ENCODE results near the gene KRTAP10-11. TPM values are rescaled to one million over a fixed set of nuclear protein-coding genes. Genes with fewer than 3 reads are reported as not detected.
"Not testable (repeated sequence)": the region's sequence is repeated elsewhere in the genome, so short reads cannot be mapped to it uniquely, and the experiment has no call there.

The KRTAP10-11 gene
- total and polyA plus RNA-seq, 2 donors from 2014 or later, result not detected

DNA sequence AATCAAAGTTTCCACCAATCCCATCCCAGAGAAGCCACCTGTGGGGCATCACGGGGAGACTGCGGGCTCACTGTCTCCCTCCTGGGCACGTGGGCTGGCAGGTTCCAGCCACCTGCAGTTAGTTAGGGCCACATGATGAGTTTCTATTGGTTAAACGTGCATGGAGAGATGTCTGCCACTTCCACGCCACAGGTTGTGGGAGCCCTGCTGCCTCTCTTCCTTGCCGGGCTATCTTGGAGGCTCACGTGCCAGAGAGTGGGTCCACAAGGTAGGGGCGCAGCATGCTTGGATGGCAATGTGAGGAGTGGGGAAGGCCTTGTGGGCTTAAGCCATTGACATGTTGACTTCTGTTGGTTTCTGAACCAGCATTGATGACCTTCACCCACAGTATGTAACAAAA, 42.3 kb upstream of the KRTAP10-11 start:
- no peak for DNase-seq
- Histone ChIP-seq H3K27me3 (ENCODE audit: control insufficient read depth, insufficient read depth, low read length) (no peaks in the 10 kb centered on the region), H3K27ac (ENCODE audit: low read depth in 2 of 2, low read length in 2 of 2) (no peak overlapping the region), H3K4me1 (ENCODE audit: control insufficient read depth in 2 of 3, insufficient read depth in 2 of 3, low read depth in 1 of 3, low read length in 3 of 3) (no peaks in the 10 kb centered on the region), H3K9me3 (ENCODE audit: control insufficient read depth in 2 of 3, insufficient read depth in 1 of 3, low read length in 3 of 3) (no peaks in the 10 kb centered on the region), H3K36me3 (ENCODE audit: control insufficient read depth in 2 of 3, insufficient read depth in 3 of 3, low read length in 3 of 3) (no peaks in the 10 kb centered on the region), H3K4me3 (ENCODE audit: low read length in 3 of 3) (no peak overlapping the region), H3K9ac (ENCODE audit: low read length in 3 of 3) (no peak overlapping the region)
- TF ChIP-seq, protein P1, sequence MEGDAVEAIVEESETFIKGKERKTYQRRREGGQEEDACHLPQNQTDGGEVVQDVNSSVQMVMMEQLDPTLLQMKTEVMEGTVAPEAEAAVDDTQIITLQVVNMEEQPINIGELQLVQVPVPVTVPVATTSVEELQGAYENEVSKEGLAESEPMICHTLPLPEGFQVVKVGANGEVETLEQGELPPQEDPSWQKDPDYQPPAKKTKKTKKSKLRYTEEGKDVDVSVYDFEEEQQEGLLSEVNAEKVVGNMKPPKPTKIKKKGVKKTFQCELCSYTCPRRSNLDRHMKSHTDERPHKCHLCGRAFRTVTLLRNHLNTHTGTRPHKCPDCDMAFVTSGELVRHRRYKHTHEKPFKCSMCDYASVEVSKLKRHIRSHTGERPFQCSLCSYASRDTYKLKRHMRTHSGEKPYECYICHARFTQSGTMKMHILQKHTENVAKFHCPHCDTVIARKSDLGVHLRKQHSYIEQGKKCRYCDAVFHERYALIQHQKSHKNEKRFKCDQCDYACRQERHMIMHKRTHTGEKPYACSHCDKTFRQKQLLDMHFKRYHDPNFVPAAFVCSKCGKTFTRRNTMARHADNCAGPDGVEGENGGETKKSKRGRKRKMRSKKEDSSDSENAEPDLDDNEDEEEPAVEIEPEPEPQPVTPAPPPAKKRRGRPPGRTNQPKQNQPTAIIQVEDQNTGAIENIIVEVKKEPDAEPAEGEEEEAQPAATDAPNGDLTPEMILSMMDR (IDR thresholded peaks at IDR 0.05; ENCODE audit: borderline replicate concordance, extremely low read depth, insufficient read depth), result no peak
- FAIRE-seq, result no peak
- intact Hi-C loops (cut with DNase I), result no loop called here

DNA sequence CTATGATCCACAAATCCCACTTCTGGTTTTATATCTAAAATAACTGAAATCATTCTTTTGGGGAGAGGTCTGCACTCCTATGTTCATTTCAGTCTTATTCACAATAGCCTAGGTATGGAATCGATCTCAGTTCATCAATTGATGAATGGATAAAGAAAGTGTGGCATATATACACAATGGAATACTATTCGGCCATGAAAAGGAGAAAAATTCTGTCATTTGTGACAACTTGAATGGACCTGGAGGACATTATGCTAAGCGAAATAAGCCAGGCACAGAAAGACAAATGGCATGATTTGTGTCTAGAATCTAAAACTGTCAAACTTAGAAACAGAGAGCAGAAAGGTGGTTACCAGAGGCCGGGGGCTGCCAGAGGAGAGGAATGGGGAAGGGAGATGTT, 39.7 kb upstream of the KRTAP10-11 start:
- DNase-seq, result no peak
- Histone ChIP-seq H3K9me3 (ENCODE audit: control insufficient read depth in 2 of 3, insufficient read depth in 1 of 3, low read length in 3 of 3) (peaks cover 0 to 3% (median 0%) of the 10 kb centered on the region in 3 donors), H3K27ac (ENCODE audit: low read depth in 2 of 2, low read length in 2 of 2) (no peak overlapping the region), H3K27me3 (ENCODE audit: control insufficient read depth, insufficient read depth, low read length) (no peaks in the 10 kb centered on the region), H3K4me3 (ENCODE audit: low read length in 3 of 3) (no peak overlapping the region), H3K9ac (ENCODE audit: low read length in 3 of 3) (no peak overlapping the region), H3K36me3 (ENCODE audit: control insufficient read depth in 2 of 3, insufficient read depth in 3 of 3, low read length in 3 of 3) (no peaks in the 10 kb centered on the region), H3K4me1 (ENCODE audit: control insufficient read depth in 2 of 3, insufficient read depth in 2 of 3, low read depth in 1 of 3, low read length in 3 of 3) (no peaks in the 10 kb centered on the region)
- TF ChIP-seq, protein P1 (IDR thresholded peaks at IDR 0.05; ENCODE audit: borderline replicate concordance, extremely low read depth, insufficient read depth), result no peak
- intact Hi-C loops (cut with DNase I), result no loop called here
- FAIRE-seq, result no peak

DNA sequence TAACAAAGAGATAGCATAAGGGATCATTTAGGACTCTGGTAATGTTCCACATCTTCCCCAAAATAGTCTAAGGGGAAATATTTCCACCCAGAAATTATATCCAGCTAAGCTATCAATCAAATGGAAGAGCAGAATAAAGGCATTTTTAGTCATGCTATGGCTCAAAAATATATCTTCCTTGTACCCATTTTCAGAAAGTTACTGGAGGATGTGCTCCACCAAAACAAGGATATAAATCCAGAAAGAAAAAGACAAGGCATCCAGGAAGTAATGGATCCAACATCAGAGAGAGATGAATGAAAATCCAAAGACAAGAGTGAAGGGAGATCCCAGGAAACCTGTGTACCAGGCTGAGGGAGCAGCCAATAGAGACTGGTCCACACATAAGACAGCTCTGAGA, 37.0 kb upstream of the KRTAP10-11 start:
- no peak for FAIRE-seq
- no peaks in the 10 kb centered on the region for H3K4me1 ChIP-seq (ENCODE audit: control insufficient read depth in 2 of 3, insufficient read depth in 2 of 3, low read depth in 1 of 3, low read length in 3 of 3)
- no peaks in the 10 kb centered on the region for H3K36me3 ChIP-seq (ENCODE audit: control insufficient read depth in 2 of 3, insufficient read depth in 3 of 3, low read length in 3 of 3)
- H3K27me3 ChIP-seq (ENCODE audit: control insufficient read depth, insufficient read depth, low read length), result no peaks in the 10 kb centered on the region
- H3K9me3 ChIP-seq (ENCODE audit: control insufficient read depth in 2 of 3, insufficient read depth in 1 of 3, low read length in 3 of 3), result peaks cover 0 to 5% (median 0%) of the 10 kb centered on the region in 3 donors
- H3K4me3 ChIP-seq (ENCODE audit: low read length in 3 of 3), result no peak overlapping the region
- intact Hi-C loops (cut with DNase I), result no loop called here
- no peak for DNase-seq
- H3K9ac ChIP-seq (ENCODE audit: low read length in 3 of 3), result no peak overlapping the region
- no peak overlapping the region for H3K27ac ChIP-seq (ENCODE audit: low read depth in 2 of 2, low read length in 2 of 2)
- TF ChIP-seq, protein P1 (IDR thresholded peaks at IDR 0.05; ENCODE audit: borderline replicate concordance, extremely low read depth, insufficient read depth), result no peak

DNA sequence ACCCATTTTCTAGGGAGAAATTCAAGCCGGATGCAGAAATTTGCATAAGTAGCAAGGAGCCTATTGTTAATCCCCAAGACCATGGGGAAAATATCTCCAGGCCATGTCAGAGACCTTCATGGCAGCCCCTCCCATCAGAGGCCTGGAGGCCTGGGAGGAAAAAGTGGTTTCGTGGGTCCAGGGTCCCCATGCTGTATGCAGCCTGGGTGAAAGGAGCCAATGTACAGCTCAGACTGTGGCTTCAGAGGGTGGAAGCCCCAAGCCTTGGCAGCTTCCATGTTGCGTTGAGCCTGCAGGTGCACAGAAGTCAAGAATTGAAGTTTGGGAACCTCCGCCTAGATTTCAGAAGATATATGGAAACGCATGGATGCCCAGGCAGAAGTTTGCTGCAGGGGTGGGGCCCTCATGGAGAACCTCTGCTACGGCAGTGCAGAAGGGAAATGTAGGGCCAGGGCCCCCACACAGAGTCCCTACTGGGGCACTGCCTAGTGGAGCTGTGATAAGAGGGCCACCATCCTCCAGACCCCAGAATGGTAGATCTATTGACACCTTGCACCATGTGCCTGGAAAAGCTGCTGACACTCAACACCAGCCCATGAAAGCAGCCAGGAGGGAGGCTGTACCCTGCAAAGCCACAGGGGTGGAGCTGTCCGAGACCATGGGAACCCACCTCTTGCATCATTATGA, 35.9 kb upstream of the KRTAP10-11 start:
- DNase-seq; H3K4me3 ChIP-seq (ENCODE audit: low read length in 3 of 3); intact Hi-C loops (cut with DNase I); H3K27me3 ChIP-seq (ENCODE audit: control insufficient read depth, insufficient read depth, low read length); FAIRE-seq; H3K9me3 ChIP-seq (ENCODE audit: control insufficient read depth in 2 of 3, insufficient read depth in 1 of 3, low read length in 3 of 3); H3K27ac ChIP-seq (ENCODE audit: low read depth in 2 of 2, low read length in 2 of 2); H3K36me3 ChIP-seq (ENCODE audit: control insufficient read depth in 2 of 3, insufficient read depth in 3 of 3, low read length in 3 of 3); H3K9ac ChIP-seq (ENCODE audit: low read length in 3 of 3); H3K4me1 ChIP-seq (ENCODE audit: control insufficient read depth in 2 of 3, insufficient read depth in 2 of 3, low read depth in 1 of 3, low read length in 3 of 3): not testable (repeated sequence)
